GM19395 (cell line): ENCODE measurements around the gene AQP7.
"Not testable (repeated sequence)": the region's sequence is repeated elsewhere in the genome, so short reads cannot be mapped to it uniquely, and the experiment has no call there.

Experiments used
- ATAC-seq: cut with Tn5 transposase; IDR thresholded peaks from one replicate; pipeline ENCODE4 v1.9.1; 2021; ENCODE audit warnings: mild to moderate bottlenecking, moderate library complexity; ENCODE audit not compliant: unreplicated experiment

The AQP7 gene

GRCh38 chr9:33434317-33435105 is 32.1 kb upstream of the AQP7 start:
- no peak for ATAC-seq

- no peak for ATAC-seq
These were observed 31.5 kb upstream of the AQP7 start for GRCh38 chr9:33433871-33434270.

- ATAC-seq, result no peak
These were observed 29.1 kb upstream of the AQP7 start for GRCh38 chr9:33431420-33431819.

GRCh38 chr9:33430942-33431341 is 28.6 kb upstream of the AQP7 start:
- no peak for ATAC-seq

- ATAC-seq, result no peak
These were observed 27.1 kb upstream of the AQP7 start for GRCh38 chr9:33429256-33429985.

GRCh38 chr9:33426843-33427293 is 24.5 kb upstream of the AQP7 start:
- no peak for ATAC-seq

- ATAC-seq, result no peak
These were observed 22.8 kb upstream of the AQP7 start for GRCh38 chr9:33425128-33425533.

- ATAC-seq, result not testable (repeated sequence)
These were observed 22.1 kb upstream of the AQP7 start for GRCh38 chr9:33424492-33424891.

- ATAC-seq, result not testable (repeated sequence)
These were observed 21.7 kb upstream of the AQP7 start for GRCh38 chr9:33424043-33424442.

- no peak for ATAC-seq
These were observed 17.4 kb upstream of the AQP7 start for GRCh38 chr9:33419708-33420303.

- no peak for ATAC-seq
These were observed 15.7 kb upstream of the AQP7 start for GRCh38 chr9:33418090-33418489.

GRCh38 chr9:33416996-33417395 is 14.6 kb upstream of the AQP7 start:
- no peak for ATAC-seq

- ATAC-seq, result peak; percentile 78
These were observed 13.2 kb upstream of the AQP7 start for GRCh38 chr9:33415501-33416038.

GRCh38 chr9:33414889-33415500 is 12.6 kb upstream of the AQP7 start:
- no peak for ATAC-seq

- ATAC-seq, result no peak
These were observed 11.9 kb upstream of the AQP7 start for GRCh38 chr9:33414268-33414667.

GRCh38 chr9:33408087-33408486 is 5.7 kb upstream of the AQP7 start:
- no peak for ATAC-seq

GRCh38 chr9:33407061-33407460 is 4.7 kb upstream of the AQP7 start:
- ATAC-seq, result no peak

- ATAC-seq, result no peak
These were observed 2.5 kb upstream of the AQP7 start for GRCh38 chr9:33404788-33405362.

- ATAC-seq, result no peak
These were observed 1.8 kb upstream of the AQP7 start for GRCh38 chr9:33403941-33404787.

GRCh38 chr9:33401809-33402208 is 559 bp downstream of the AQP7 start:
- not testable (repeated sequence) for ATAC-seq
